ENCODE data around the gene DIAPH2. TPM values are rescaled to one million over a fixed set of nuclear protein-coding genes. Genes with fewer than 3 reads are reported as not detected.

DIAPH2 gene
- total and polyA plus RNA-seq, 12 donors = 1.8 to 13.6 (median 10.1) TPM

DNA sequence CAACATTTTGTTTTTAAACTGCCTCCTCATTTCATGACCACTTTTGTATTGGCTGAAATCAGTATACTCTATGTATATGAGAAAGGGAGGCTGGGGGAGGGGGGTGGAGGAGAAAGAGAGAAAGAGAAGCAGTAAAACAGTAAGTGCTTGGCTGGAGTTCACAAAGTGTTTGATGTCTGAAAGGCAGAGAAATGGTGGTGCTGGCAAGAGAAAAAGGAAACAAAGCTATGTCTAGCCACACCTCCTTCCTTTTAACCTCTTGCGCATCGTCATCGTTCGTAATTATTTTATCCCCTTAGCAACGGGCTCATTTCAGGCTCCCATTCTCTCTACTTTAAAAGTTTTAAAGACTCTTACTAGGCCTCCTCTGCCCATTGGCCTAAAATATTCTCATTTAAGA, 224.6 kb downstream of the DIAPH2 start:
- ATAC-seq = no peak
- WGBS, 2 donors = 86 to 96% methylated on average over 5 of the region's 5 CpGs
- Histone ChIP-seq H3K4me1 (peaks cover 0 to 24% (median 0%) of the 10 kb centered on the region in 9 donors), H3K9me3 (no peaks in the 10 kb centered on the region), H3K27ac (no peak overlapping the region), H3K4me3 (no peak overlapping the region), H3K27me3 (no peaks in the 10 kb centered on the region), H3K36me3 (no peaks in the 10 kb centered on the region)
- intact Hi-C loops (cut with DNase I) = no loop called here
- TF ChIP-seq, protein P1, sequence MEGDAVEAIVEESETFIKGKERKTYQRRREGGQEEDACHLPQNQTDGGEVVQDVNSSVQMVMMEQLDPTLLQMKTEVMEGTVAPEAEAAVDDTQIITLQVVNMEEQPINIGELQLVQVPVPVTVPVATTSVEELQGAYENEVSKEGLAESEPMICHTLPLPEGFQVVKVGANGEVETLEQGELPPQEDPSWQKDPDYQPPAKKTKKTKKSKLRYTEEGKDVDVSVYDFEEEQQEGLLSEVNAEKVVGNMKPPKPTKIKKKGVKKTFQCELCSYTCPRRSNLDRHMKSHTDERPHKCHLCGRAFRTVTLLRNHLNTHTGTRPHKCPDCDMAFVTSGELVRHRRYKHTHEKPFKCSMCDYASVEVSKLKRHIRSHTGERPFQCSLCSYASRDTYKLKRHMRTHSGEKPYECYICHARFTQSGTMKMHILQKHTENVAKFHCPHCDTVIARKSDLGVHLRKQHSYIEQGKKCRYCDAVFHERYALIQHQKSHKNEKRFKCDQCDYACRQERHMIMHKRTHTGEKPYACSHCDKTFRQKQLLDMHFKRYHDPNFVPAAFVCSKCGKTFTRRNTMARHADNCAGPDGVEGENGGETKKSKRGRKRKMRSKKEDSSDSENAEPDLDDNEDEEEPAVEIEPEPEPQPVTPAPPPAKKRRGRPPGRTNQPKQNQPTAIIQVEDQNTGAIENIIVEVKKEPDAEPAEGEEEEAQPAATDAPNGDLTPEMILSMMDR (IDR thresholded peaks at IDR 0.05) = no peak
- no peak for DNase-seq

DNA sequence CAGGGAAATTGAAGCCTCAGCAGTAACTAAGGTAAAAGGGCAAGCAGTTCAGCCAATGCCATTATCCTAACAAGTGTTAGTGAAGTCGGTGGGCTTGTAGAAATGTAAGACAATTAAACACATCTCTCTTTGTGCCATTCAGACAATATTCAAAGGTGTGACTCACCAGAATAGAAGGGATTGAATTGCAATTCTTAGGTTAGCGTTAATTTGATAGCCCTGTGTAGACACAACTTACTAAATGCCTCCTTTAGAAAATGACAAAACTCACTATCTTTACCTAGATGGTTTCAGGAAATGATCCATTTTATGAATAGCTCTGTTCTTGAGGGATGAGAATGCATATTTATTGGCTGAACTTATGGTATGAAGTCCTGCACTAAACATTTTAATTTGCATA, 234.2 kb downstream of the DIAPH2 start:
- no peak overlapping the region for H3K27ac ChIP-seq
- DNase-seq = no peak
- H3K27me3 ChIP-seq = no peaks in the 10 kb centered on the region
- intact Hi-C loops (cut with DNase I) = no loop called here
- no peak for ATAC-seq
- no peaks in the 10 kb centered on the region for H3K9me3 ChIP-seq
- H3K4me1 ChIP-seq = no peaks in the 10 kb centered on the region
- WGBS, 2 donors = 95% methylated on average over 2 of the region's 2 CpGs
- TF ChIP-seq, protein P1 (IDR thresholded peaks at IDR 0.05) = no peak
- H3K36me3 ChIP-seq = peaks cover 0 to 19% (median 0%) of the 10 kb centered on the region in 9 donors
- H3K4me3 ChIP-seq = no peak overlapping the region

DNA sequence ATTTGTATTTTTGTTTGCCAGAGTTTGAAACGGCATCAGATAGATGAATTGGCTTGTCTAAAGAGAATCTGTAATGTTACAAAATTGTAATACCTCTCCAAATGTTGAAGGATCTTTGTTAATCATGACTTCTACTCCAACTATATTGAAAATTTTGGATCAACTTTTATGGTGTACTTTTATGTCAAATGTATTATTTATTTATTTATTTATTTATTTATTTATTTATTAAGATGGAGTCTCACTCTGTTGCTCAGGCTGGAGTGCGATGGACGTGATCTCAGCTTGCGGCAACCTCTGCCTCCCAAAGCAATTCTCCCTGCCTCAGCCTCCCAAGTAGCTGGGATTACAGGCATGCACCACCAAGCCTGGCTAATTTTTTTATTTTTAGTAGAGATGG, 235.0 kb downstream of the DIAPH2 start:
- Histone ChIP-seq H3K27ac (no peak overlapping the region), H3K27me3 (no peaks in the 10 kb centered on the region), H3K36me3 (peaks cover 0 to 19% (median 0%) of the 10 kb centered on the region in 9 donors), H3K4me1 (no peaks in the 10 kb centered on the region), H3K9me3 (no peaks in the 10 kb centered on the region), H3K4me3 (no peak overlapping the region)
- no peak for ATAC-seq
- intact Hi-C loops (cut with DNase I) = no loop called here
- 97% methylated on average over 4 of the region's 4 CpGs for WGBS, 2 donors
- TF ChIP-seq, protein P1 (IDR thresholded peaks at IDR 0.05) = no peak
- DNase-seq = no peak

DNA sequence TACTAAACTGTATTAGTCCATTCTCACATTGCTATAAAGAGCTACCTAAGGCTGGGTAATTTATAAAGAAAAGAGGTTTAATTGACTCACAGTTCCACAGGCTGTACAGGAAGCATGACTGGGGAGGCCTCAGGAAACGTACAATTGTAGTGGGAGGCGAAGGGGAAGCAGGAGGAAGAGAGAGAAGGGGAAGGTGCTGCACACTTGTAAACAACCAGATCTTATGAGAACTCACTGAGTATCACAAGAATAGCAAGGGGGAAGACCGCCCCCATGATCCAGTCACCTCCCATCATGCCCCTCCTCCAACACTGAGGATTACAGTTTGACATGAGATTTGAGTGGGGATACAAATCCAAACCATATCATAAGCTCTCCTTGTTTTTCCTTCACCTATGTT, 239.9 kb downstream of the DIAPH2 start:
- H3K27me3 ChIP-seq = no peaks in the 10 kb centered on the region
- intact Hi-C loops (cut with DNase I) = no loop called here
- WGBS, 2 donors = 76 to 93% methylated on average over 3 of the region's 3 CpGs

More for the DNA sequence above, 239.9 kb downstream of the DIAPH2 start:
- H3K27ac ChIP-seq = no peak overlapping the region
- no peaks in the 10 kb centered on the region for H3K4me1 ChIP-seq
- no peak overlapping the region for H3K4me3 ChIP-seq
- TF ChIP-seq, protein P1 (IDR thresholded peaks at IDR 0.05) = no peak
- DNase-seq (no peak), ATAC-seq (no peak)
- H3K36me3 ChIP-seq = no peaks in the 10 kb centered on the region
- no peaks in the 10 kb centered on the region for H3K9me3 ChIP-seq

All from heart right ventricle (tissue), 16 donors.